Activated CD8-positive, alpha-beta memory T cell treated with anti-CD3 and anti-CD28 coated beads, Interleukin-2, amount 50 U/mL, for 4 hours (primary cell): ENCODE measurements around the gene ATP2B3.

Experiments
- DNase-seq: peaks from one replicate; pipeline ENCODE4 v3.0.0-alpha.2; 2020

ATP2B3 gene

DNA sequence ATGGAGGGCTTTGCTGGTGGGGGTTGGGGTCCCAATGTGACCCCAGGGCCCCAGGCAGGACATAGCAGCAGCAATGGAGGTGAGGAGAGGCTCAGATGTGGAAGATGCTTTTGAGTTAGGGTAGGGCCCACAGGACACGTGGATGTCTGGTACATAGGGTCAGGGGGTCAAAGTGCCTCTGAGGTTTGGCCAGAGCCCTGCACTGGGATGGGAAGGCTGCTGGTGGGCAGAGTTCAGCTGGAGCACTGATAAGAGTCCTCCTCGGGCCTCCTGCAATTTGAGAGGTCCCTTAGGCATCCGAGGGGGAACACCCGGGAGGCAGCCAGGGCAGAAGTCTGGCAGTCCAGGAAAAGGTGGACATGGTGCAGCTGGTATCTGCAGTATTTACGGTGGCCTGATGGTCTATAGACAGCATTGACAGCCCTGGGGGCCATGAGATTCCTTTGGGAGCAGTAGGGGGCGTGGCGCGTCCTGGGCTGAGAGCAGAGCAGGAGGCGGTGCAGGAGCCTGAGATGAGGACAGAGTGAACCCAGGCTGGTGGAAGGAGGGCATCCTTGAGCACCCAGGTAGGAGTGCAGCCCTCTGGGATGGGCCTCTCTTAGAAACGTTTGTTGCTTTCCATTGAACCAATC is 58.9 kb downstream of the ATP2B3 start:
- DNase-seq: no peak

DNA sequence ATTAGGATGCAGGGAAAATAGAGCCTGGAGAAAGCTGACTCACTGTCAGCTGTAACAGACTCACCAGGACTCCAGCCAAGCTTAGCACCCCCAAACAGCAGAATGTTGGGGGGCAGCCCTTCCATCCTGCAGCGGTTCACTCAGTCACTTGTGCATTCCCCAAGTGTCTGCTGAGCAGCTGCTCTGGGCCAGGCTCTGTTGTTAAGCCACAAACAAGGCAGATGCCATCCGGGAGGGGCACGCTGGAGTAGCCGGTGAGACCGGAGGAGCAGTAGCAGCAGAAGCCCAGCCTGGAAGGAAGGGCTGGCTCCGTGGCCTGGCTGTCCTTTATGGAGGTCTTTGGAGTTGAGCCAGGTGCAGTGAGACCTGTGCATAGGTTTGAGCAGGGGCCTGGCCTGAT is 59.5 kb downstream of the ATP2B3 start:
- DNase-seq: no peak

- no peak for DNase-seq
Observed at GRCh38 chrX:153578200-153578835, 60.9 kb downstream of the ATP2B3 start.

DNA sequence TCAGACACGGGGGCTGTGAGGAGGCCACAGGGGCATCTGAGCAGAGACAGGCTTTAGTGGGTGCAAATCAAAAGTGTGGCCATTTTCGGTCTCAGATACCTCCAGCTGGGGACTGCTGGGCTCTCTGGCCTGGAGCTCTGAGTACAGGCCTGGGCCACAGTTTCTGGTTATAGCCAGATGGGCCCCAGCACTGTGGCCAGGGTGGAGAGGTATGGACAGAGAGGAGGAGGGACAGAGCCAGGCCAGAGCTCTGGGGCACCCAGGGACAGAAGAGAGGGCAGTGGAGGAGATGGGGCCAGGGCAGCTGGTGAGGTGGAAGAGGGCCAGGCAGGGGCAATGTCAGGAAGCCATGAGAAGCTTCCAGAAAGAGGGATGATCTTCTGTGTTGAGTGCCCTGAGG is 61.4 kb downstream of the ATP2B3 start:
- no peak for DNase-seq

GRCh38 chrX:153580700-153581386 is 63.4 kb downstream of the ATP2B3 start:
- DNase-seq: no peak

DNA sequence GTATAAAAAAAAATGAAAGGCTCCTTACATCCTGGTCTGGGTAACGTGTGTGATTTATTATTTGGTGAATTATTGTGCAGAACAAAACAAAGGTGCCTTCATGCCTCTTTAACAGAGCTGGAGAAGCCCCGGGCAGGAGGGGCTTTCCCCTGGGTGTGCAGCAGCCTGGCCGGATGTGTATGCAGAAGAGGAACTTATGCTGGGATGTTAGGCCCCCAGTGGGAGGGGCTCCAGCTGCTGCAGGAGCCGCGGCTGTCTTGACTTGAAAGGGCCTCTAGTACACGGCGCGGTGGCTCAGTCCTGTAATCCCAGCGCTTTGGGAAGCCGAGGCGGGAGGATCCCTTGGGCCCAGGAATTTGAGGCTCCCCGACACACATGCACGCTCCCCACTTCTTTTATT is 65.5 kb downstream of the ATP2B3 start:
- peak; percentile 59 for DNase-seq

GRCh38 chrX:153583433-153583832 is 66.0 kb downstream of the ATP2B3 start:
- DNase-seq: no peak

- DNase-seq: no peak
Observed at GRCh38 chrX:153585827-153586226, 68.4 kb downstream of the ATP2B3 start.

DNA sequence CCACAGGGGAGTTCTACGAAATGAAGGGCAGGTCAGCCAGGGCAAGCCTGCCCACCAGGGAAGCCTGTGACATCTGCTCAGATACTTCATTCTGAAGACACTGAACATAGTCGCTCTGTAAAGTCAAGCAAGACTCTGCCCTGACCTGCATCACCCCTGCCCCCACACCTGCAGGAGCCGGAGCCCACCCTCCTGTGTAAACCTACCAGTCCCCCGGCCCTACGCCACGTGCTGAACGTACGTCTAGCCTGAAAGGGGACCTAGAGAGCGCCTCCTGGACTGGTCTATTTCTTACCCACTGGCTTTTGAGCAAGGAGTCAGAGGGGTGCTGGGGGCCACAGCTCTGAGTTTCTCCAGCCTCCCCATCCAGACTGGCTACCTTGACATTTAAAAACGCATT is 69.9 kb downstream of the ATP2B3 start:
- no peak for DNase-seq

DNA sequence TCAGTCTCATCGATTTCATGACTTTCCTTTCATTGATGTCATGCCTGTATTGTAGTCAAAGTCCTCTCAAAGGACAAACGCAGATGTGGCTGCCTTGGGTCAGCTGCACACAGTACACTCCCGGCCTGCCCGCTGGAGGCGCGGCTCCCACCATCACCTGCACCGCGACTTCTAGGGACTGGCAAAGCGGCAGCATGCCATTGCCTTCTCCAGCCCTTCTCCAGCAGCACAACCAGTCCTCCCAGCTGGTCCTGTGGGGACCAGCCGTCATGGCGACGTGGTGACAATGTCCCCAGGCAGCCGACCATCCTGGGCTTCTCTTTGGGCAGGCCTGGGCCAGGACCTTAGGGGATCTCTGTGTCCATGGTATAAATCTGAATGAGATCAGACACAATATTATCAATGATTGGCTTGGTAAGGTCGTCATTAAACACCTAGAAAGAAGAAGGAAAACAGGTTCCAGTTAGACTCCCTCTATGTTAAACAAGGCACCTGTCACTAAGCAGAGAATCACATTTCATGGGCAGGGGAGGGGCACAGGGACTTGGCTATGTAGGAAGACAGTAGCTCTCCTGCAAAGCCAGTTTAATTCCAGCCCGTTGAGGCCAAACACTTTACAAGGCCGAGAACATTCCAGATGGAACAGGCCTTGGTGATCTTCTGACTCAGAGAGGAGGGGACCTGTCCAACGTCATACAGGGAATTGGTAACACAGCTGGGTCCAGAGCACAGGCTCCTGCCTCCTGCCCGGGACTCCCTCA is 70.8 kb downstream of the ATP2B3 start:
- DNase-seq: no peak

DNA sequence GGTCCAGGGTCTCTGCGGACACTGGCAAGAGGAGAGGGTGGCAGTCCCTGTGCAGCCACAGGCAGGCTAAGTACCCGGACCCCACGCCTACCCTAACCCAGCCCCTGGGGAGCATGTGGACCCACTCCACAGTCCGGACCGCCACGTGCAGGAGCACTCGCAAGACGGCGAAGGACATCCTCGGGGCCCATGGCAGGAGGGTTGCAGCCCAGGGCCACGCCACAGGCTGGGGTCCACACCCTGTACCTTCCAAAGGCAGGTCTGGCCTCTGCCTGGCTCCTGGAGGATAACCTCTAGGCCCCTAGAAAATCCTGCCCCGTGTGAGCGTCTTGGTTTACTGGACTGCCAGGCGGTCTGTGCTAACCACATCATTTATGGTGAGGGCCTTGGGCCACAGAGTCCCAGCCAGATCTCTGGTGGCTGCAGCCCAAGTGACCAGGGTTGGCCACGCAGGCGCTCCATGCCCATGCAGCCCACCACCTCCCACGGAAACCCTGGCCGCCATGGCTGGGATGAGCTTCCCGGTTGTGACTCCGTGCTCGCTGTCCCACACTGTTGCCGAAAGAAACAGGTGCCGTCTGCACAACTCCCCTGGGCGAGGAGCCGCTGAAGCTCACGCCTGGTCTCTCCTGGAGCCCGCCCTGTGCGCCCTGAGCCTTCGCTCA is 71.5 kb downstream of the ATP2B3 start:
- no peak for DNase-seq

DNA sequence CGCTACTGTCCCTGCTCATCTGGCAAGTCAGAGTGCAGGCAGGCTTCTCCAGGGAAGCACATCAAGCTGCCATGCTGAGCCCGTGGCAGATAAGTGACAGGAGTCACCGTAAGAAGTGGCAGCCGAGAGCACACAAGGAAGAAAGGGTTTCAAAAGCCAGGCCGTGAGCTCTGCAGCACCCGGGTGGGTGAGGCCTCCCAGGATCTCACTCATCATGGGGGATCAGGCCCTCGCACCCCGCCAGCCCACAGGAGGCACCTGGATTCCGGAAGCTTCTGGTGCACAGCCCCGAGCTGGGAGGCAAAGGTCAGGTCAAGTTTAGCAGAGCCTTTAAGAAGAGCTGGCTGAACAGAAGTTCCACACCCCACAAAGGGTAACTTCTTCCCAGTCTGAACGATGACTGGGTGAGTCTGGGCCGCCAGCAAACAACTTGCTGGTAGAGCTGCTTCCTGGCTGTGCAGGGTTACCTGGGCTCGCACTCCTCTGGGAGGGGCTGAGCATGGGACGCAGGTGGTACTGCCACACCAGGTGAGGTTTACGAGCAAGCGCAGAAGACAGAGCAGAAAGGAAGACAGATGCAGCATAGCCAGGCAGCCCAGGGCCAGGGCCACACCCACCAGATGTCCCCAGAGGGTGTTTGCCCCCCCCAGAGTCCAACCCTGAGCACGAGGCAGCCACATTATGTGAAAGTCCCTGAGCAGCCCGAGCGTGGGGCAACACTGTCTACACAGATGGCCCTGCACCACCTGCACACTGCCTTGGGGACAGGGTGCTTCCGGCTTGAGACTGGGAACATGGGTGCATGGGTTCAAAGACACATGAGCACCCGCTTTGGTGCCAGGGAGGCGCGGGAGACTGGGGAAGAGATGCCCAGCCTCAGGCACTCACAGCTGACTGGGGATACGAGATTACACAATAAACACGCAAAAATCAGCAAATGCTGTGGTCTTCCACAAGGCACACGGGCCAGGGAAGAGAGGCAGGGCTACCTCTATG is 73.8 kb downstream of the ATP2B3 start:
- no peak for DNase-seq

- no peak for DNase-seq
Observed at GRCh38 chrX:153592091-153592833, 74.8 kb downstream of the ATP2B3 start.

DNA sequence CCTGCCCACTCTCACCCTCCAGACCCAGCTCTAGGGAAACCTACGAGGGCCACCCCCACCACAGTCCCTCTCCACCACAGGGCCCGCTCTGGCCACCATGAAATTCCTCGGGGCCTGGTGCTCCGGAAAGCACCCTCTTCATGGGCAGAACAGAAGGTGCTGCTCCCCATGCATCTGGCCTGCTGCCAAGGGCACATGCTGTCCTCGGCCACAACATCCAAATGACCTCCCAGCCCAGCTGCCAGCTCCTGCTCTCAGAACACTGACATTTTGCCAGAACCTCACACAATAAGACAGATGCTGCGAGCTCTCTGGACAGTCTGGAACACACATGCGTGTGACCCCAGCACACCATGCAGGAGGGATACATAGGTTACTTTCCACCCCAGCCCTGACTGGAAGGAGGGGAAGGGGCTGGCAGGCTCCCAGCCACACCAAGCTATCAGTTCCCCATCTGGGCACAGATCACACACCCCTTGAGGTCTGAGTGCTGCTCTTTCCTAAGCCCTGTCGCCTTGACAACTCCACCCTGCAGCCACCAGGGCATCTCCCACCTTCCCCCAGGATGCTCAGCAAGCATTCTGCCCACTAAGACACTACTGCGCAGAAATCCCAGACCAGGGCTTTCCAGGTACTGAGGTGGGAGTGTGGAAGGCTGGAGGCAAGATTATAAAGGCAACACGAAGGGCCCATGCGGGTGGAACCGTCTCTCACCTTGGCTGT is 75.7 kb downstream of the ATP2B3 start:
- DNase-seq: no peak

- no peak for DNase-seq
Observed at GRCh38 chrX:153593811-153594500, 76.5 kb downstream of the ATP2B3 start.

GRCh38 chrX:153595387-153595786 is 77.9 kb downstream of the ATP2B3 start:
- DNase-seq: no peak

DNA sequence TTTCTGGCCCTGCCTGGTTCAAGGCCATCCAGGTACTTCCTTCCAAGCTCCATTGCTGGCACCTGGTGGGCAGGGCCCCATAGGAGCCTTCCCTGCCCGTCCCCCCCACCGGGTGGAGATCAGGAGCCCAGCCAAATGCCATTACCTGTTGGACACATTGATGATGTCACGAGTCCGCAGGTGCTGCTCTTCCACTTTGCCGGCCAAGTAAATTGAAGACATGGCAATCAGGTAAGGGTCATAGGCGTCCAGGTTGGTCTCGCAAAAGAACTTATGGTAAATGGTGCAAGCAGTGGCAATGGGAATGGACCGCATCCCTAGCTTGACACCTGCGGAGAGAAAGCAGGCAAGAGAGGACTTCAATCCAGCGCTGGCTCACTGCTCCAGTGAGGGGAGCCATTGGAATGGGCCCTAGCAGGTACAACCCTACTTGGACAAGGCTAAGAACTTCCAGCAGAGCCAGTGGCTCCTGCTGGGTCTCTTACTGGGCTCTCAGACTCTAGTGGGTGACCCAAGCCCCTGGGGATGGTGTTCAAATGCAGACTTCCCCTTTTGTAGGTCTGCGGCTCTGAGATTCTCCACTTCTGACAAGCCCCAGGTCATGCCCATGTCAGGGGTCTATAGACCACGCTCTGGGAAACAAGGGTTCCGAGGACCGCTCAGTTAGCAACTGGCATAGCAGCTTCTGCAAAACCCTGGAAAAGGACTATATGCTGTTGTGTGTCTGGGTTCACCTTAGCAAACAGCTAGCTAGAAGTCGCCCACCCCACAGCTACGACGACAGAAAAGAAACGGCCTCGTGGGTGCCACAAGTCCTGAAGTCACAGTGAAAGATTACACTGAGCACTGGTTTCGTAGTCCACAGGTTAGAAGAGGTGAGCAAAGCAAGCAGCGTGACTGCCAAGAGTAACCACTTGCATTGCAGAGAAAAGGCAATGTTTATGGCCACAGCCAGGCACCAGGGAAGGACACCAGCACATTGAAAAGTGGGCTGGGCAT is 78.7 kb downstream of the ATP2B3 start:
- DNase-seq: no peak

DNA sequence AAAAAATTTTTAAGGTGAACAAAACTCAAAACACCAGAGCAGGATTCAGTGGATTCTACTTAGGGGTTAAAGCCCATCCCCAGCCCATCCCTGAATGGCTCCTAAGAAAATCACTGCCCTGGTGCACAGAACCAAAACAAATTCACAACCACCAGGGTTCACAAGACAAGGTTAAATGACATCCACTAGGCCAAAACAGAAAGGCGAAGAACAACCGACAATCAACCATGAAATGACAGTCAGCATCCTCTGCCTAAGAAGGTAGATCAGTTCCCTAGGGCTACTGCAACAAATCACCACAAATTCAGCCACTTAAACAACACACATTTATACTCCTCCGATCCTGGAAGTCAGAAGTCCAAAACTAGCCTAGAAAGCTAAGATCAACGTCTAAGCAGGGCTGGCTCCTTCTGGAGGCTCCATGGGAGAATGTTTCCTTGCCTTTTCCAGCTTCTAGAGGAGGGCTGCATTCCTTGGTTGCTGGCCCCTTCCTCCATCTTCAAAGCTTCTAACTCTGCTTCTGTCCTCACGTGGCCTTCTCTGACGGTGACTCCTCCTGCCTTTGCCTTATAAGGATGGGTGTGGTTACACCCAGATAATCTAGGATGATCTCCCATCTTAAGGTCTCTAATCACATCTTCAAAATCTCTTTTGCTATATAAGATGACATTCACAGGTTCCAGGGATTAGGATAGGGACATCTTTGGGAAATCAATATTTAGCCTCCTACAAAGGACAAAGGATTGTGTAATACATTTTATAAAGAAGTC is 79.7 kb downstream of the ATP2B3 start:
- no peak for DNase-seq
